ENCODE measurements around the gene RFC5. TPM values are rescaled to one million over a fixed set of nuclear protein-coding genes. Genes with fewer than 3 reads are reported as not detected.
A peak's percentile ranks its signal among the peaks of the same experiment; 100 is the strongest.

The RFC5 gene
- polyA plus RNA-seq, 2 of the 4 experiments (the other 2 are of a cell fraction) = 57.5 to 64.7 TPM

DNA sequence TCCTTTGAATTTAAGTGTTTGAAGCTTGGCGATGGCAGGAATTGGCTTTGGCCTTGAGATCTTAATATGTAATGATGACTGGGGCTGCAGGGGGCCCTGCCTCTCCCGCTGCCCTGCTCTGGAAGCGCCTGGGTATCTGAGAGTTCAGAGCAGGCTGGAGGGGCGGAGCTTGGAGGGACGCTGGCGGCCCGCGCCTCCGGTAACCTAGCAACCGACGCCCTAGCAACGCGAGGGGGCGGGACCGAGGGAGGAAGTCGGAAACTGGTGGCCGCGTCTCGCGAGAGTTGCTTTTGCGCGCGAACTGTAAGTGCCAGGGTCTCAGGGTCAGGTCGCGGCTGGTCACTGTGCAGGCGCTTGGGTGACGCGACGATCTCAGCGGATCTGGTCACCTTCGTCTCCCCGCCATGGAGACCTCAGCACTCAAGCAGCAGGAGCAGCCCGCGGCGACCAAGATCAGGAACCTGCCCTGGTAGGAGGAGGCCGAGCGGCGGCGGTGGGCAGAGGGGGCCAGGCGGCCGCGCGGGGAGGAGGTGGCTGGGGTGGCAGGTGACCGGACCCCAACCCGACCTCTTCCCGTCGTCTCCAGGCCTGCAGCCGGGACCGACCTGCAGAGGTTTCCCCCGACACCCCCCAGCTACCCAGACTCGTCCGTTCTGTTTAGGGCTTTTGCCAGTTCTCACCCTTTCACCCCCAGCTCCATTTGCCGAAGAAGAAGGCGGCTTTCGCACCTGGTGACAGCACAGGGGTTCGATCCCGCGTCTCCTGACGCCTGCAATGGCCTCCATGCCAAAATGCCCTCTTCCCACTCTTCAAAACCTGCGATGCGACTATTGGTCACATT is at the start of gene RFC5 (continued):
- TF ChIP-seq ZFP36 (IDR thresholded peaks at IDR 0.05; ENCODE audit: borderline replicate concordance, partially characterized antibody) (no peak), HOXB5 (CRISPR knock-in tag; IDR thresholded peaks at IDR 0.05) (no peak), RAD21 (conservative IDR thresholded peaks at IDR 0.05 in 1 of 2, IDR thresholded peaks at IDR 0.05 in 1 of 2) (peak in 1 of 2 experiments; percentile 14; a peak in 1 of 5 replicates), MYC (IDR thresholded peaks at IDR 0.05; ENCODE audit: borderline replicate concordance, low read length) (no peak), PHF8 (IDR thresholded peaks at IDR 0.05; ENCODE audit: borderline replicate concordance, low read depth) (peak; percentile 62; the same call in 1 of the 2 replicates), ZC3H11A (IDR thresholded peaks at IDR 0.05) (no peak), POLR2AphosphoS2 (conservative IDR thresholded peaks at IDR 0.05; ENCODE audit: low read length) (no peak), HOXA7 (CRISPR knock-in tag; IDR thresholded peaks at IDR 0.05) (no peak), NPAS2 (CRISPR knock-in tag; IDR thresholded peaks at IDR 0.05; ENCODE audit: borderline replicate concordance) (no peak), TFCP2L1 (CRISPR knock-in tag; IDR thresholded peaks at IDR 0.05) (no peak), BHLHE40 (IDR thresholded peaks at IDR 0.05; ENCODE audit: low read depth, low read length) (no peak), KDM1A (IDR thresholded peaks at IDR 0.05; ENCODE audit: low read depth) (no peak), CBX2 (IDR thresholded peaks at IDR 0.05; ENCODE audit: borderline replicate concordance, low read depth) (no peak), NFE2L2 (conservative IDR thresholded peaks at IDR 0.05; ENCODE audit: low read length) (no peak), CBX8 (IDR thresholded peaks at IDR 0.05) (no peak)
- TF ChIP-seq, protein P1, sequence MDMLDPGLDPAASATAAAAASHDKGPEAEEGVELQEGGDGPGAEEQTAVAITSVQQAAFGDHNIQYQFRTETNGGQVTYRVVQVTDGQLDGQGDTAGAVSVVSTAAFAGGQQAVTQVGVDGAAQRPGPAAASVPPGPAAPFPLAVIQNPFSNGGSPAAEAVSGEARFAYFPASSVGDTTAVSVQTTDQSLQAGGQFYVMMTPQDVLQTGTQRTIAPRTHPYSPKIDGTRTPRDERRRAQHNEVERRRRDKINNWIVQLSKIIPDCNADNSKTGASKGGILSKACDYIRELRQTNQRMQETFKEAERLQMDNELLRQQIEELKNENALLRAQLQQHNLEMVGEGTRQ (IDR thresholded peaks at IDR 0.05) = no peak
- TF ChIP-seq, protein P2, sequence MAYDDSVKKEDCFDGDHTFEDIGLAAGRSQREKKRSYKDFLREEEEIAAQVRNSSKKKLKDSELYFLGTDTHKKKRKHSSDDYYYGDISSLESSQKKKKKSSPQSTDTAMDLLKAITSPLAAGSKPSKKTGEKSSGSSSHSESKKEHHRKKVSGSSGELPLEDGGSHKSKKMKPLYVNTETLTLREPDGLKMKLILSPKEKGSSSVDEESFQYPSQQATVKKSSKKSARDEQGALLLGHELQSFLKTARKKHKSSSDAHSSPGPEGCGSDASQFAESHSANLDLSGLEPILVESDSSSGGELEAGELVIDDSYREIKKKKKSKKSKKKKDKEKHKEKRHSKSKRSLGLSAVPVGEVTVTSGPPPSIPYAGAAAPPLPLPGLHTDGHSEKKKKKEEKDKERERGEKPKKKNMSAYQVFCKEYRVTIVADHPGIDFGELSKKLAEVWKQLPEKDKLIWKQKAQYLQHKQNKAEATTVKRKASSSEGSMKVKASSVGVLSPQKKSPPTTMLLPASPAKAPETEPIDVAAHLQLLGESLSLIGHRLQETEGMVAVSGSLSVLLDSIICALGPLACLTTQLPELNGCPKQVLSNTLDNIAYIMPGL (CRISPR knock-in tag; IDR thresholded peaks at IDR 0.05; ENCODE audit: borderline replicate concordance) = no peak
- TF ChIP-seq, protein P3, sequence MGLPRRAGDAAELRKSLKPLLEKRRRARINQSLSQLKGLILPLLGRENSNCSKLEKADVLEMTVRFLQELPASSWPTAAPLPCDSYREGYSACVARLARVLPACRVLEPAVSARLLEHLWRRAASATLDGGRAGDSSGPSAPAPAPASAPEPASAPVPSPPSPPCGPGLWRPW (IDR thresholded peaks at IDR 0.05) = no peak
- TF ChIP-seq, protein P4, sequence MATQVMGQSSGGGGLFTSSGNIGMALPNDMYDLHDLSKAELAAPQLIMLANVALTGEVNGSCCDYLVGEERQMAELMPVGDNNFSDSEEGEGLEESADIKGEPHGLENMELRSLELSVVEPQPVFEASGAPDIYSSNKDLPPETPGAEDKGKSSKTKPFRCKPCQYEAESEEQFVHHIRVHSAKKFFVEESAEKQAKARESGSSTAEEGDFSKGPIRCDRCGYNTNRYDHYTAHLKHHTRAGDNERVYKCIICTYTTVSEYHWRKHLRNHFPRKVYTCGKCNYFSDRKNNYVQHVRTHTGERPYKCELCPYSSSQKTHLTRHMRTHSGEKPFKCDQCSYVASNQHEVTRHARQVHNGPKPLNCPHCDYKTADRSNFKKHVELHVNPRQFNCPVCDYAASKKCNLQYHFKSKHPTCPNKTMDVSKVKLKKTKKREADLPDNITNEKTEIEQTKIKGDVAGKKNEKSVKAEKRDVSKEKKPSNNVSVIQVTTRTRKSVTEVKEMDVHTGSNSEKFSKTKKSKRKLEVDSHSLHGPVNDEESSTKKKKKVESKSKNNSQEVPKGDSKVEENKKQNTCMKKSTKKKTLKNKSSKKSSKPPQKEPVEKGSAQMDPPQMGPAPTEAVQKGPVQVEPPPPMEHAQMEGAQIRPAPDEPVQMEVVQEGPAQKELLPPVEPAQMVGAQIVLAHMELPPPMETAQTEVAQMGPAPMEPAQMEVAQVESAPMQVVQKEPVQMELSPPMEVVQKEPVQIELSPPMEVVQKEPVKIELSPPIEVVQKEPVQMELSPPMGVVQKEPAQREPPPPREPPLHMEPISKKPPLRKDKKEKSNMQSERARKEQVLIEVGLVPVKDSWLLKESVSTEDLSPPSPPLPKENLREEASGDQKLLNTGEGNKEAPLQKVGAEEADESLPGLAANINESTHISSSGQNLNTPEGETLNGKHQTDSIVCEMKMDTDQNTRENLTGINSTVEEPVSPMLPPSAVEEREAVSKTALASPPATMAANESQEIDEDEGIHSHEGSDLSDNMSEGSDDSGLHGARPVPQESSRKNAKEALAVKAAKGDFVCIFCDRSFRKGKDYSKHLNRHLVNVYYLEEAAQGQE (IDR thresholded peaks at IDR 0.05) = peak; percentile 99
- TF ChIP-seq, protein P5, sequence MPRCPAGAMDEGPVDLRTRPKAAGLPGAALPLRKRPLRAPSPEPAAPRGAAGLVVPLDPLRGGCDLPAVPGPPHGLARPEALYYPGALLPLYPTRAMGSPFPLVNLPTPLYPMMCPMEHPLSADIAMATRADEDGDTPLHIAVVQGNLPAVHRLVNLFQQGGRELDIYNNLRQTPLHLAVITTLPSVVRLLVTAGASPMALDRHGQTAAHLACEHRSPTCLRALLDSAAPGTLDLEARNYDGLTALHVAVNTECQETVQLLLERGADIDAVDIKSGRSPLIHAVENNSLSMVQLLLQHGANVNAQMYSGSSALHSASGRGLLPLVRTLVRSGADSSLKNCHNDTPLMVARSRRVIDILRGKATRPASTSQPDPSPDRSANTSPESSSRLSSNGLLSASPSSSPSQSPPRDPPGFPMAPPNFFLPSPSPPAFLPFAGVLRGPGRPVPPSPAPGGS (IDR thresholded peaks at IDR 0.05) = 0 out of 3 replicates have a peak, but pooled peaks have one; percentile 55

Data from A549 (cell line).